ENCODE results near the gene PLXDC1.
A peak's percentile ranks its signal among the peaks of the same experiment; 100 is the strongest.

Gene PLXDC1

GRCh38 chr17:39151150-39151942 lies at the start of gene PLXDC1:
TSS of gene PLXDC1 (minus strand) at chr17:39151637. CDS start at chr17:39151437, 200 bp downstream.
- no peak for DNase-seq

- DNase-seq = no peak
These were observed 49.6 kb upstream of the PLXDC1 start for GRCh38 chr17:39200957-39201510.

- DNase-seq = peak; percentile 70
These were observed 48.8 kb upstream of the PLXDC1 start, which contains the start of gene RPL19 for GRCh38 chr17:39200070-39200879. TSS of gene RPL19 (plus strand) at chr17:39200283. CDS start at chr17:39200345, 62 bp downstream.

GRCh38 chr17:39199820-39200069 lies 48.3 kb upstream of the PLXDC1 start:
- peak; percentile 84 for DNase-seq

- no peak for DNase-seq
These were observed 46.7 kb upstream of the PLXDC1 start for GRCh38 chr17:39198186-39198566.

- DNase-seq = peak; percentile 83
These were observed 46.1 kb upstream of the PLXDC1 start, which contains the start of gene CACNB1 for GRCh38 chr17:39197380-39198185. TSS of gene CACNB1 (minus strand) at chr17:39197669. CDS start at chr17:39197495, 174 bp downstream.

- DNase-seq = peak; percentile 51
These were observed 45.4 kb upstream of the PLXDC1 start for GRCh38 chr17:39196808-39197291.

- no peak for DNase-seq
These were observed 44.9 kb upstream of the PLXDC1 start for GRCh38 chr17:39196241-39196807.

- DNase-seq = no peak
These were observed 44.2 kb upstream of the PLXDC1 start for GRCh38 chr17:39195568-39196160.

- DNase-seq = no peak
These were observed 43.6 kb upstream of the PLXDC1 start for GRCh38 chr17:39194985-39195524.

- DNase-seq = no peak
These were observed 42.9 kb upstream of the PLXDC1 start for GRCh38 chr17:39194089-39194984.

- DNase-seq = no peak
These were observed 41.9 kb upstream of the PLXDC1 start for GRCh38 chr17:39193346-39193745.

- DNase-seq = no peak
These were observed 41.5 kb upstream of the PLXDC1 start for GRCh38 chr17:39192901-39193300.

- no peak for DNase-seq
These were observed 40.5 kb upstream of the PLXDC1 start for GRCh38 chr17:39191750-39192510.

GRCh38 chr17:39187152-39187830 lies 35.9 kb upstream of the PLXDC1 start:
- no peak for DNase-seq

GRCh38 chr17:39186481-39187002 lies 35.1 kb upstream of the PLXDC1 start:
- no peak for DNase-seq

- peak; percentile 84 for DNase-seq
These were observed 32.3 kb upstream of the PLXDC1 start for GRCh38 chr17:39183720-39184119.

- no peak for DNase-seq
These were observed 31.6 kb upstream of the PLXDC1 start for GRCh38 chr17:39183045-39183444.

- DNase-seq = no peak
These were observed 29.9 kb upstream of the PLXDC1 start for GRCh38 chr17:39181303-39181702.

Data from NCI-H510A (cell line).